ENCODE data around the gene EFR3B. TPM values are rescaled to one million over a fixed set of nuclear protein-coding genes. Genes with fewer than 3 reads are reported as not detected.

EFR3B gene
- total RNA-seq, 1 experiment from 2014 or later, result 0.39 TPM

DNA sequence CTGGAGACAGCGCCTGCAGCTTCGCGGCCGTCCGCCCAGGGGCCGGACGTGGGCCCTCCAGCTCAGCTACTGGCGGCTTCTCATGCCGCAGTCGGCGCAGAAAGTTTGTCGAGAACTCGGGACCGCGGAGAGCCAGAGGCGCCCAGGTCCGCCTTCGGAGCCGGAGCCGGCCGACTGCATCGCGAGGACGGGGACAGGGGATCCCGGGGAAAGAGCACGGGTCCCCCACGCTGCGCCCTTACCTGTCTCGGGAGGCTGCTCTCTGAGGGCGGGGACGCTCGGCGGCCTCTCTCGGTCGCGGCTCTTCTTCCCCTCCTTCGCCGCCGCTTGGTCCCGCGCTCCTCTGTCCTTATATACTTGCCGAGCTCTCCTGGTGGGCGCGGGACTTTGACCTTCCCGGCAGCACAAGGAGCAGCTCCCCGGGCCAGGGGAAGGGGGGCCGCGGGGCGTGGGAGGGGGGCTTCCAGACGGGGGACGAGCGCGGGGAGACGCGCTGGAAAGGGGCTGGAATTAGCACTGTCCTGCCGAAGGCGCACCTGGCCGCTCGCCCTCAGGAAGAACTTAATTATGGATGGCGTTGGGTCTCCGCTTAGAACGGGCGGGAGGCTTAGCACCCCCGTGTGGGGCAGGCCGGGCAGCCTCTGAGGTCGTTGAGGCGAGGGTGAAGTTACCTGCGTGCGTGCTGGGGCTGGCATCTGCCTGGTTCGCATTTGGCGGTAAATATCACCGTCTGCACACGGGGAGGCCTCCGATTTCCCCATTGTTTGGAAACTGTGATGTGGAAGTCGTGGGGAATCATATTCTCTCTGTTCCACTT is 126.6 kb downstream of the EFR3B start, which contains the start of gene POMC:
POMC (minus strand) TSS at position 325 of the 817 bp plus-strand sequence. CDS start 3,808 bp downstream, outside the sequence.
- no peaks in the 10 kb centered on the region for H3K36me3 ChIP-seq
- no peak within 1 kb of the TSS for H3K4me3 ChIP-seq
- no peak within 1 kb of the TSS for H3K27ac ChIP-seq
- H3K27me3 ChIP-seq (replicated peaks), result peaks cover 55% of the 10 kb centered on the region
- DNase-seq (ENCODE audit: low read depth in 1 of 2, low spot score in 2 of 2), result no peak
- H3K9me3 ChIP-seq (replicated peaks), result no peaks in the 10 kb centered on the region
- peaks cover 5% of the 10 kb centered on the region; the same call in 1 of the 2 replicates for H3K4me1 ChIP-seq (replicated peaks)

DNA sequence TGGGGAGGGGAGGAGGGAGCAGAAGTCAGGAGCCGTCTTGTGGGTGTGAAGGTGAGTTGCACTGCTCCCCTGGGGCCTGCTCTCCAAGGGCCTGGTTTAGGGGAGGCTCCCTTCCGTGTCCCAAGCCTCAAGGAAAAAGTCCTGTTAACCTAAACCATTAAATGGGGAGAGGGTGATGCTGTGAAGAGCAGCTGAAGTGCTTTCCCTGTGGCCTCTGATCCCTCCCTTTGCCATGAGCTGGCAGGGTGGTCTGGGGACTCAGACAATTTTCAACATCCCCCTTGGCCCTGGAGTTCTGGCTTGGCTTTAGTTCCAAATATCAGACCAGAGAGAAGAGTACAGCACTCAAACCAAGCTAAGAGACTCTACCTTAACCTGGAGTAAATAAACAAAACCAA is 127.2 kb downstream of the EFR3B start:
- H3K27me3 ChIP-seq (replicated peaks), result peaks cover 55% of the 10 kb centered on the region
- H3K4me3 ChIP-seq, result no peak overlapping the region
- DNase-seq (ENCODE audit: low read depth in 1 of 2, low spot score in 2 of 2), result no peak
- H3K4me1 ChIP-seq (replicated peaks), result peaks cover 5% of the 10 kb centered on the region; the same call in 1 of the 2 replicates
- H3K9me3 ChIP-seq (replicated peaks), result no peaks in the 10 kb centered on the region
- H3K27ac ChIP-seq, result no peak overlapping the region
- no peaks in the 10 kb centered on the region for H3K36me3 ChIP-seq

DNA sequence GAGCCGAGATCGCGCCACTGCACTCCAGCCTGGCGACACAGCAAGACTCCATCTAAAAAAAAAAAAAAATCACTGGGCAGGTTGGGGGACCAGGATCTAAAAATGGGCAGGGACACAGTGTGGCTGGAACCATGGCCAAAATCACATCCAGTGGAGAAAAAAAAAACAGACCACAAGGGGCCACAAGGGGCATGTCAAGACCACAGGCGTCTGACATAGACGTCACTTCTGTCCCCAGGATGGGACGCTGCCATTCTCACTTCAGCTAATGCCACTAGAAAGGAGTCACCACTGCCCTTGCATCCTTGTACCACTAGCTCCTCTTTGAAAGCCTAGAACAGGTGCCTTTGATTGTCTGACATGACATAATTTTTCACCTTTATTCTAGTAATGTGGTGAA is 129.0 kb downstream of the EFR3B start:
- DNase-seq (ENCODE audit: low read depth in 1 of 2, low spot score in 2 of 2), result no peak
- Histone ChIP-seq H3K4me1 (replicated peaks) (peaks cover 5% of the 10 kb centered on the region; the same call in 1 of the 2 replicates), H3K27me3 (replicated peaks) (peaks cover 50% of the 10 kb centered on the region), H3K9me3 (replicated peaks) (no peaks in the 10 kb centered on the region), H3K4me3 (no peak overlapping the region), H3K27ac (no peak overlapping the region), H3K36me3 (no peaks in the 10 kb centered on the region)

DNA sequence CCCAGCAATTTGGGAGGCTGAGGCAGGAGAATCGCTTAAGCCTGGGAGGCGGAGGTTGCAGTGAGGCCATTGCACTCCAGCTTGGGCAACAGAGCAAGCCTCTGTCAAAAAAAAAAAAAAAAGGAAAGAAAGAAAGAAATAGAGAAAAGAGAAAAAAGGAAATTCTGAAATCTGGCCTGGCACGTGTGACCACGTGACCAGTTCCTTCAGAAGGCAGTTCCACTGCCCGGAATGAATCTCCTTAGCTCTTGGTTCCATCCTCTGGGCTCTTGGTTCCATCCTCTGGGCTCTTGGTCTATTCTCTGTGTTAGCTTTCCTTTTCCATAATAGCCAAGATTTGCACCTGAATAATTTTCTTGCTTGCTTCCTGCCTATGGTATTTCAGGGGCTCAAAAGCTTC is 131.8 kb downstream of the EFR3B start:
- no peaks in the 10 kb centered on the region for H3K36me3 ChIP-seq
- no peak for DNase-seq (ENCODE audit: low read depth in 1 of 2, low spot score in 2 of 2)
- no peaks in the 10 kb centered on the region for H3K9me3 ChIP-seq (replicated peaks)
- no peak overlapping the region for H3K4me3 ChIP-seq
- H3K4me1 ChIP-seq (replicated peaks), result no peaks in the 10 kb centered on the region
- no peak overlapping the region for H3K27ac ChIP-seq
- peaks cover 26% of the 10 kb centered on the region for H3K27me3 ChIP-seq (replicated peaks)

GRCh38 chr2:25174192-25174861 is 132.5 kb downstream of the EFR3B start:
- H3K4me3 ChIP-seq, result no peak overlapping the region
- H3K27ac ChIP-seq, result no peak overlapping the region
- H3K9me3 ChIP-seq (replicated peaks), result no peaks in the 10 kb centered on the region
- DNase-seq (ENCODE audit: low read depth in 1 of 2, low spot score in 2 of 2), result no peak
- no peaks in the 10 kb centered on the region for H3K4me1 ChIP-seq (replicated peaks)
- peaks cover 20% of the 10 kb centered on the region for H3K27me3 ChIP-seq (replicated peaks)
- H3K36me3 ChIP-seq, result no peaks in the 10 kb centered on the region

DNA sequence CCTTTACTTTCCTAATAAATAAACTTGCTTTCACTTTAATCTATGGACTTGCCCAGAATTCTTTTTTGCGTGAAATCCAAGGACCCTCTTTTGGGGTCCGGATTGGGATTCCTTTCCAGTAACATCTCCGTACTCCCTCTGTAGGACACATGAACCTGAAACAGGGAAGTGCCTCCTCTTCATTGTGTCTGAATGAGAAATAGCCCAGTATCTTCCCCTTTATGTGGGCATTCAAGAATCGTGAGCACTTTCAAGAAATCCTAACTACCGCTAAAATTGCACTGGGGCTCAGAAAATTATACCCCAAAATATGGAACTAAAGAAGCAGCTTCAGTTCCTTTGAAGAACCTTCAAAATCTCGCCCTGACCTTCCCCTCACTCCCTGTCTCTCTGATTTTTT is 134.3 kb downstream of the EFR3B start:
- Histone ChIP-seq H3K4me3 (no peak overlapping the region), H3K9me3 (replicated peaks) (no peaks in the 10 kb centered on the region), H3K4me1 (replicated peaks) (no peaks in the 10 kb centered on the region), H3K36me3 (no peaks in the 10 kb centered on the region), H3K27me3 (replicated peaks) (peaks cover 11% of the 10 kb centered on the region), H3K27ac (no peak overlapping the region)
- DNase-seq (ENCODE audit: low read depth in 1 of 2, low spot score in 2 of 2), result no peak

GRCh38 chr2:25176541-25177181 is 134.8 kb downstream of the EFR3B start:
- no peak overlapping the region for H3K27ac ChIP-seq
- H3K4me3 ChIP-seq, result no peak overlapping the region
- DNase-seq (ENCODE audit: low read depth in 1 of 2, low spot score in 2 of 2), result no peak
- peaks cover 11% of the 10 kb centered on the region for H3K27me3 ChIP-seq (replicated peaks)
- no peaks in the 10 kb centered on the region for H3K36me3 ChIP-seq
- H3K4me1 ChIP-seq (replicated peaks), result no peaks in the 10 kb centered on the region
- no peaks in the 10 kb centered on the region for H3K9me3 ChIP-seq (replicated peaks)

GRCh38 chr2:25177211-25177611 is 135.3 kb downstream of the EFR3B start:
- no peaks in the 10 kb centered on the region for H3K9me3 ChIP-seq (replicated peaks)
- H3K4me1 ChIP-seq (replicated peaks), result no peaks in the 10 kb centered on the region
- H3K27me3 ChIP-seq (replicated peaks), result peaks cover 11% of the 10 kb centered on the region
- no peak for DNase-seq (ENCODE audit: low read depth in 1 of 2, low spot score in 2 of 2)
- H3K4me3 ChIP-seq, result no peak overlapping the region
- H3K36me3 ChIP-seq, result no peaks in the 10 kb centered on the region
- H3K27ac ChIP-seq, result no peak overlapping the region

GRCh38 chr2:25178976-25179375 is 137.1 kb downstream of the EFR3B start:
- Histone ChIP-seq H3K27me3 (replicated peaks) (peaks cover 11% of the 10 kb centered on the region), H3K27ac (no peak overlapping the region), H3K36me3 (no peaks in the 10 kb centered on the region), H3K9me3 (replicated peaks) (no peaks in the 10 kb centered on the region), H3K4me1 (replicated peaks) (no peaks in the 10 kb centered on the region), H3K4me3 (no peak overlapping the region)
- DNase-seq (ENCODE audit: low read depth in 1 of 2, low spot score in 2 of 2), result no peak

DNA sequence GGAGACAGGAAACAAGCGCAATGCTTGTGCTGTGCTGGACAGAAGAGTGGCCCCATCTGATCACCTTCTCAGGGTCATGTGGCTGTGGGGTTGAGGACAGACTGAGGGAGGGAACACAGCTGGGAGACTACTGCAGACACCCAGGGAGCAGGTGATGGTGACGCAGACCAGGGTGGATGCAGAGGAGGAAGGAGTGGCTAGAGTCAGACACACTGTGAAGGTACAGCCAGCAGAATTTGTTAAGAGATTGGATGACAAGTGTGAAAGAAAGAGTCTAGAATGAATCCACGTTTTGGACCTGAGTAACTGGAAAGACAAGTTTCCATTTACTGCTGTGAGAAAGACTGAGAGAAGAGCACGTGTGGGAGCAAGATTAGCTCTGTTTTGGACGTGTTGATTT is 142.4 kb downstream of the EFR3B start:
- no peaks in the 10 kb centered on the region for H3K9me3 ChIP-seq (replicated peaks)
- no peak for DNase-seq (ENCODE audit: low read depth in 1 of 2, low spot score in 2 of 2)
- no peaks in the 10 kb centered on the region for H3K4me1 ChIP-seq (replicated peaks)
- no peak overlapping the region for H3K4me3 ChIP-seq
- 0 out of 2 replicates have a peak, but pooled peaks cover 3% of the 10 kb centered on the region for H3K27me3 ChIP-seq (replicated peaks)
- no peak overlapping the region for H3K27ac ChIP-seq
- H3K36me3 ChIP-seq, result no peaks in the 10 kb centered on the region

GRCh38 chr2:25187729-25188350 is 146.0 kb downstream of the EFR3B start:
- Histone ChIP-seq H3K36me3 (no peaks in the 10 kb centered on the region), H3K4me3 (no peak overlapping the region), H3K27ac (no peak overlapping the region), H3K9me3 (replicated peaks) (no peaks in the 10 kb centered on the region), H3K4me1 (replicated peaks) (no peaks in the 10 kb centered on the region), H3K27me3 (replicated peaks) (no peaks in the 10 kb centered on the region)
- DNase-seq (ENCODE audit: low read depth in 1 of 2, low spot score in 2 of 2), result no peak

DNA sequence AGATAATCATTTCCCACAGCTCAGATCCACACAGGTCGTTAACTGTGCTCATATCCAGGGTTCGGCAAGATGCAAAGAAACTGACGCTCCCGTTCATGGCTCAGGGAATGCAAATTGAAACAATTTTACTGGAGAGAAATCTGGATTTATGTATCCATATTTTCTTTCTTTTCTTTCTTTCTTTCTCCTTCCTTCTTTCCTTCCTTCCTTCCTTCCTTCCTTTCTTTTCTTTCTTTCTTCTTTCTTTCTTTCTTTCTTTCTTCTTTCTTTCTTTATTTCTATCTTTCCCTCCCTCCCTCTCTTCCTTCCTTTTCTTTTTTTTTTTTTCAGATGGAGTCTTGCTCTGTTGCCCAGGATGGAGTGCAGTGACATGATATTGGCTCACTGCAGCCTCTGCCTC is 146.5 kb downstream of the EFR3B start:
- H3K27ac ChIP-seq, result no peak overlapping the region
- DNase-seq (ENCODE audit: low read depth in 1 of 2, low spot score in 2 of 2), result no peak
- no peaks in the 10 kb centered on the region for H3K27me3 ChIP-seq (replicated peaks)
- no peaks in the 10 kb centered on the region for H3K9me3 ChIP-seq (replicated peaks)
- H3K36me3 ChIP-seq, result no peaks in the 10 kb centered on the region
- H3K4me3 ChIP-seq, result no peak overlapping the region
- no peaks in the 10 kb centered on the region for H3K4me1 ChIP-seq (replicated peaks)

DNA sequence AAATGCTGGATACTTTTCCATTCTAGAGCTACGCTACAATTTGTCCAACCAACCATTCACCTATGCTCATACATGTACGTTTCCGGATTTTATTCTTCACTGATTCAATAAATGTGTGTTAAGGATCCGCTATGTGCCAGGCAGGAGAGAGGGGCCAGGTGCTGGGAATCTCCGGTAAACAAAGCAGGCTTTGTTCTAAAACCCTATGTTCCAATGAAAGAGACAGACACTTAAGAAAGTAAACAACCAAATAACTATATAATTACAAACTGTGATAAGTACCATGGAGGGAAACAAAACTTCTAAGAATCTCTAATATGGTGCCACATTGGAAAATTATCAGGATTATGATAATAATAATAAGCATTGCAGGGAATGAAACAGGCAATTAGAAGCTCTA is 148.7 kb downstream of the EFR3B start:
- Histone ChIP-seq H3K9me3 (replicated peaks) (no peaks in the 10 kb centered on the region), H3K36me3 (no peaks in the 10 kb centered on the region), H3K4me1 (replicated peaks) (no peaks in the 10 kb centered on the region), H3K27ac (no peak overlapping the region), H3K27me3 (replicated peaks) (no peaks in the 10 kb centered on the region), H3K4me3 (no peak overlapping the region)
- no peak for DNase-seq (ENCODE audit: low read depth in 1 of 2, low spot score in 2 of 2)

All from SJSA1 (cell line).